OCI-LY3 (cell line): ENCODE results near the gene TNNT3.

Experiments
- CTCF ChIP-seq: fragments of 200-600, 300-600 bp; sonication (generic); IDR thresholded peaks from 2 replicates; pipeline ENCODE4 v1.5.1; 2014; ENCODE audit warnings: antibody characterized with exemption, low read length, low read depth
- EZH2phosphoT487 ChIP-seq: fragments of 200-600 bp; shearing (Covaris generic); IDR thresholded peaks from 2 replicates; pipeline ENCODE4 v1.6.1; 2018; ENCODE audit warnings: antibody characterized with exemption, mixed run types, low read depth

DNA sequence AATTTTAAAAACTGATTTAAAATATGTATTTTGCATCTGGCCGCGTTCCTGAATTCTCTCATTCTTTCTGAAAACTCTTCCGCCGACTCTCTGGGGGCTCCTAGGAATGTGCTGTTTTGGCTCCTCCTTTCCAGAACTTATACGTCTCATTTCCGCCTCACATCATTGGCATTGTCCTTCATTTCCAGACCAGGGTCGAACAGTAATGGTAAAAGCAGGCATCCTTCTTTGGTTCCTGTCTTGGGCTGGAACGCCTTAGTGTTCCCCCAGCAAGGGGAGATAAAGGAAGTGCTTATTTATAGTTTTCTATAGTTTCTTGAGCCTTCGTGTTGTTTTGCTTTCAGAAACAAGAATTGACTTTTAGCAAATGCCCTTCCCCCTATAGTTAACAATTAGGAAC lies 10.9 kb upstream of the TNNT3 start:
- no peak for TF ChIP-seq CTCF
- TF ChIP-seq EZH2phosphoT487: no peak
